Heart right ventricle (tissue), 16 donors: ENCODE results near the gene TWF2. TPM values are rescaled to one million over a fixed set of nuclear protein-coding genes. Genes with fewer than 3 reads are reported as not detected.

Experiments used
- ATAC-seq, 8 donors: fragments of 200-7000 bp; cut with Tn5 transposase; one replicate each; pipeline ENCODE4 v1.9.1; 2020; ENCODE audit warnings: mild to moderate bottlenecking in 8 of 8, moderate library complexity in 8 of 8, moderate number of reproducible peaks in 1 of 8
- DNase-seq, 2 donors: peaks; one replicate each; pipeline ENCODE4 v3.0.0-alpha.2; 2020
- H3K27ac ChIP-seq, 10 donors: fragments of 200-600 bp; sonication (generic) in 2 of 10; one replicate each; pipeline versions ENCODE4 v1.5.0 to v1.8.0; 2020 to 2022; ENCODE audit warnings: mild to moderate bottlenecking in 3 of 10
- H3K27me3 ChIP-seq, 7 donors: fragments of 200-600 bp; one replicate each; pipeline ENCODE4 v1.8.0; 2021 to 2022; ENCODE audit warnings: mild to moderate bottlenecking in 2 of 7
- H3K36me3 ChIP-seq, 9 donors: fragments of 200-600 bp; sonication (generic) in 1 of 9; one replicate each; pipeline versions ENCODE4 v1.5.0 to v1.8.0; 2020 to 2022; ENCODE audit warnings: mild to moderate bottlenecking in 2 of 9
- H3K4me1 ChIP-seq, 9 donors: fragments of 200-600 bp; sonication (generic) in 1 of 9; one replicate each; pipeline versions ENCODE4 v1.5.0 to v1.8.0; 2020 to 2022; ENCODE audit warnings: mild to moderate bottlenecking in 4 of 9
- H3K4me3 ChIP-seq, 10 donors: fragments of 200-600 bp; sonication (generic) in 2 of 10; one replicate each; pipeline versions ENCODE4 v1.5.0 to v1.8.0; 2020 to 2022; ENCODE audit warnings: mild to moderate bottlenecking in 7 of 10, moderate library complexity in 2 of 10
- H3K9me3 ChIP-seq, 11 donors: fragments of 200-600 bp in 10 of 11; sonication (generic) in 2 of 11; one replicate each; pipeline versions ENCODE4 v1.5.0 to v1.8.0; 2013 to 2022; ENCODE audit warnings: mild to moderate bottlenecking in 2 of 11, control low read depth in 1 of 11, moderate library complexity in 1 of 11
- CTCF ChIP-seq, 9 donors: fragments of 200-600 bp; sonication (generic) in 2 of 9; IDR thresholded peaks; one replicate each; pipeline versions ENCODE4 v1.5.0 to v1.8.0; 2021 to 2022; ENCODE audit warnings: antibody characterized with exemption in 9 of 9, mild to moderate bottlenecking in 5 of 9, moderate library complexity in 1 of 9
- WGBS, 2 donors: extraction: QIAGEN DNeasy Blood & Tissue Kit; methylation state at CpG; one replicate each; pipeline ENCODE4 v1.1.7; 2013; ENCODE audit warnings: inconsistent platforms in 1 of 2; 5-methylcytosine and 5-hydroxymethylcytosine counted together
- intact Hi-C, 10 donors: fragments of 100-400 bp; cut with DNase I; formaldehyde crosslinking; loops; one replicate each; pipeline versions ENCODE4 v1.11.1 to v1.14.2; 2022
- polyA plus RNA-seq, 2 donors: library from polyadenylated mRNA; stranded (reverse); fragments of 200-250 nt; gene quantifications; one replicate each; pipeline ENCODE4 v1.2.3, GENCODE V29; 2013
- total RNA-seq, 10 donors: library from RNA; stranded (reverse); fragmentation: NEBNext Ultra II Directional in 3 of 10; extraction: Animal tissue kit (Norgen Biotek cat#: 25700) in 3 of 10; gene quantifications; one replicate each; pipeline versions ENCODE4 v1.2.1 to v1.2.4, GENCODE V29; 2021 to 2023
- donor health status: Arrhythmogenic right ventricular cardiomyopathy.
- donor health status: ischemic (EF 13 %, LVEDD 7.1; RV severe dilation, severe dysfunction).
- donor health status: healthy with polysubstance abuse.
- donor health status: DM: no; HTN: yes; CAD: no.
- donor health status: DM: no; HTN: no; CAD: no.
- donor health status: ischemic (EF 25% LVEDD 6.9; RV normal size, moderate dysfunction).
- donor health status: ischemic (EF 25% LVEDD 5.7; RV mildly dilated, moderate dysfunction).
- donor health status: healthy.
- donor health status: DM: yes; HTN: yes; CAD: no.
- donor health status: Ischemic cardiomyopathy.
- donor health status: ischemic (EF 35%, LVEDD 5.7; RV mildly dilated, moderate dysfunction).
- donor health status: nonischemic (EF 11% LVEDD 7.7; RV severe dilation, severe dysfunction).
- donor health status: DM: yes; HTN: yes; CAD: no.
- donor health status: PGD.
- donor health status: ischemic (EF 29% LVEDD 5.4; RV normal size, mild dysfunction).
- donor health status: nonischemic (EF 23%, LVEDD 6.1; RV moderate dilation, normal function).

TWF2 gene
- total and polyA plus RNA-seq, 12 donors = 44.7 to 148 (median 96.0) TPM

- H3K4me3 ChIP-seq = no peak overlapping the region
- no peaks in the 10 kb centered on the region for H3K9me3 ChIP-seq
- TF ChIP-seq CTCF (IDR thresholded peaks at IDR 0.05) = no peak
- no peaks in the 10 kb centered on the region for H3K27me3 ChIP-seq
- DNase-seq (no peak), ATAC-seq (no peak)
- intact Hi-C loops = loop anchor here in 5 of 10 donors (2.0 to 10.0 kb wide), 6 partner anchors 47 to 224 kb away; partner anchors contain the start of genes NISCH (in 1 of the 5), TNNC1 (in 1 of the 5) and WDR82 (in 1 of the 5)
- H3K36me3 ChIP-seq = peaks cover 0 to 85% (median 54%) of the 10 kb centered on the region in 9 donors
- peaks cover 6 to 45% (median 29%) of the 10 kb centered on the region in 9 donors for H3K4me1 ChIP-seq
- H3K27ac ChIP-seq = no peak overlapping the region
- WGBS, 2 donors = 90 to 95% methylated on average over 6 of the region's 6 CpGs
Measured at GRCh38 chr3:52230461-52230860, 8.5 kb downstream of the TWF2 start.

GRCh38 chr3:52229656-52230055, 9.3 kb downstream of the TWF2 start:
- Histone ChIP-seq H3K36me3 (peaks cover 0 to 78% (median 51%) of the 10 kb centered on the region in 9 donors), H3K27ac (no peak overlapping the region), H3K4me1 (peaks cover 6 to 41% (median 23%) of the 10 kb centered on the region in 9 donors), H3K27me3 (no peaks in the 10 kb centered on the region), H3K4me3 (no peak overlapping the region), H3K9me3 (no peaks in the 10 kb centered on the region)
- DNase-seq (no peak), ATAC-seq (no peak)
- 94 to 97% methylated on average over 13 of the region's 13 CpGs for WGBS, 2 donors
- no peak for TF ChIP-seq CTCF (IDR thresholded peaks at IDR 0.05)
- intact Hi-C loops = loop anchor here in 5 of 10 donors (2.0 to 10.0 kb wide), 7 partner anchors 48 to 225 kb away; partner anchors contain the start of genes NISCH (in 1 of the 5), TNNC1 (in 1 of the 5) and WDR82 (in 1 of the 5)

GRCh38 chr3:52228751-52229291, 10.1 kb downstream of the TWF2 start:
- H3K9me3 ChIP-seq = no peaks in the 10 kb centered on the region
- no peak for TF ChIP-seq CTCF (IDR thresholded peaks at IDR 0.05)
- no peaks in the 10 kb centered on the region for H3K27me3 ChIP-seq
- H3K4me1 ChIP-seq = peaks cover 3 to 34% (median 18%) of the 10 kb centered on the region in 9 donors
- WGBS, 2 donors = 90 to 92% methylated on average over 21 of the region's 21 CpGs
- ATAC-seq (no peak), DNase-seq (no peak)
- H3K36me3 ChIP-seq = peaks cover 0 to 70% (median 51%) of the 10 kb centered on the region in 9 donors
- intact Hi-C loops = loop anchor here in 1 of 10 donors (2.0 kb wide), 1 partner anchor 108 kb away; no protein-coding TSS in a partner anchor
- H3K27ac ChIP-seq = no peak overlapping the region
- H3K4me3 ChIP-seq = no peak overlapping the region

- ATAC-seq = no peak
- DNase-seq = no peak
- Histone ChIP-seq H3K36me3 (peaks cover 0 to 65% (median 47%) of the 10 kb centered on the region in 9 donors), H3K4me1 (peaks cover 3 to 31% (median 16%) of the 10 kb centered on the region in 9 donors), H3K4me3 (no peak overlapping the region), H3K27ac (no peak overlapping the region), H3K9me3 (no peaks in the 10 kb centered on the region), H3K27me3 (no peaks in the 10 kb centered on the region)
- intact Hi-C loops = loop anchor here in 1 of 10 donors (2.0 kb wide), 1 partner anchor 109 kb away; no protein-coding TSS in a partner anchor
- TF ChIP-seq CTCF (IDR thresholded peaks at IDR 0.05) = no peak
- 87 to 92% methylated on average over 10 of the region's 10 CpGs for WGBS, 2 donors
Measured at GRCh38 chr3:52228266-52228665, 10.7 kb downstream of the TWF2 start.
